GM21576 (cell line): ENCODE data around the gene USP34.

Experiments
- ATAC-seq: cut with Tn5 transposase; IDR thresholded peaks from one replicate; pipeline ENCODE4 v1.9.1; 2021; ENCODE audit warnings: mild to moderate bottlenecking, moderate library complexity; ENCODE audit not compliant: unreplicated experiment

The USP34 gene

DNA sequence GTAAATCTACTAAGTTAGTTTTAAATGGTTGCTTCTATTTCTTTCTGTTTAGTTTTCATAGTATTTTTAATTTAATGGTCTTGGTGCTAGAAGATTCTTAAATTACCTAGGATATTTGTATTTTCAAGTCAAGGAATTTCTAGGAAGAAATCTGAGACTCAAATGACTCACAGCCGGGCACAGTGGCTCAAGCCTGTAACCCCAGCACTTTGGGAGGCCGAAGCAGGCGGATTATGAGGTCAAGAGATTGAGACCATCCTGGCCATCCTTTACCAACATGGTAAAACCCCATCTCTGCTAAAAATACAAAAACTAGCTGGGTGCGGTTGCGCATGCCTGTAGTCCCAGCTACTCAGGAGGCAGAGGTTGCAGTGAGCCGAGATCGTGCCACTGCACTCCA, 213.4 kb downstream of the USP34 start:
- ATAC-seq: no peak

- ATAC-seq: no peak
Observed at GRCh38 chr2:61255580-61256437, 215.1 kb downstream of the USP34 start.

DNA sequence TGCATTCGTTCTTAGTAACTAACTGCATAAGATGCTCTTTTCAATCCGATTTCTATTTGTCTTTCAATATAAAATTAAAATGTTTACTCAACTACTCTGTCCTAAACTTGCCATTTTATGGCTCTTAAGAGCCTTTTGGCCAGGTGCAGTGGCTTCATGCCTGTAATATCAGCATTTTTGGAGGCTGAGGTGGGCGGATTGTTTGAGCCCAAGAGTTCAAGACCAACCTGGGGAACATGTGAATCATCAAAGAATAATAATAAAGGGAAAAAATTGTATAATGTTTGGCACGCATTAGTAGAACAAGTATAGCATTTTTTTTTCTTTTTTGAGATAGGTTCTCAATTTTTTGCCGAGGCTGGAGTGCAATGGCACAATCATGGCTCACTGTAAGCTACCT, 216.4 kb downstream of the USP34 start:
- no peak for ATAC-seq

DNA sequence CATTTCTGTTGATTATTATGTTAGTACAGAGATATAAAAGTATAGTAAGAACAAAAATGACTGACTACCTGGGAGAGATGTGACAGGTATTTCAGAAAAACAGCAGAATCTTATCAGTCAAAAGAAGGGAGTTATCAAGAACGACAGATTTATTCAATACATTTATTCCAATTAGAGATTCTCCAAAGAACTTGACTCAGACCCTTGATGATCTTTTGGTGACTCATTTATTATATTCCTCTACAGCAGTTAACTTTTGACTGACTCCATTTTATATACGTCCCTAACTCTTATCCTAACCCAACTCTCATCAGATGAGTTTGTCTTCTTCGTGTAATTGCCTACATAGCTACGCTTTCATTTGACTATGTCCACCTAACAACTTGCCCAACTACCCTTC, 217.8 kb downstream of the USP34 start:
- ATAC-seq: no peak

DNA sequence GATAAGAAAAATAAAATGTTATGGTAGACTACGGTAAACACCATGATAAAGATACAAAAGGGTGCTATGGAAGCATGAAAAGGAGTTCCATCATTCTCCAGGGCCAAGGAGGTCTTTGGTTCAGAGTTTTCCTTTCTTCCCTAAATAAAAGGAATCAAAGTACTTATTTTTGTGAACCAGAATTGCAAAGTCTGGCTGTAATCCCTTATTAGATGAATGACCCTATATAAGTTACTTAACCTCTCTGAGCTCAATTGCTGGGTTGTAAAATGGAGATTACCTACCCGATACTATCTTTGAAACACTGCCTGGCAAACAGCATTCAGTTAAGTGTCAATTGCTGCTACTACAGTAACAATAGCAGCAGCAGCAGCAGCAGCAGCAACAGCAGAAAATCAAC, 218.9 kb downstream of the USP34 start:
- ATAC-seq: no peak

GRCh38 chr2:61249521-61250071, 221.3 kb downstream of the USP34 start:
- ATAC-seq: no peak

- no peak for ATAC-seq
Observed at GRCh38 chr2:61247204-61247812, 223.6 kb downstream of the USP34 start.

DNA sequence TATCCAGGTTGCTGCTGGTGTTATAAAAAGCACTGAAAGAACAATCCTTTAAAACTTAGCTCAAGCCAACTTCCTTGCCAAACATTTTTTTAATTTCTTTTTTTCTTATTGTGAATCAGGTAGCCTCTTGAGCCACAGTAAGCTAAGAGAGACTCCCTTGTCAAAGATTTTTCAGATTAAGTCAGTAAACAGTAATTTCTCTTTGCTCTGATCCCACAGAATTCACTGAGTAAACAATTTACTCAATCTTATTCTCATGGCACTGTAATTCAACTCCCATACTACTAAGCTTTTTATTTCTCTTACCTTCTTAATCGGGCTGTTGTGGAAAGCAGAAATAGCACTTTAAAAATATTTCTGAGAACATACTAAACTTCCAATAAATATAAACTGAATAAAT, 226.2 kb downstream of the USP34 start:
- no peak for ATAC-seq

DNA sequence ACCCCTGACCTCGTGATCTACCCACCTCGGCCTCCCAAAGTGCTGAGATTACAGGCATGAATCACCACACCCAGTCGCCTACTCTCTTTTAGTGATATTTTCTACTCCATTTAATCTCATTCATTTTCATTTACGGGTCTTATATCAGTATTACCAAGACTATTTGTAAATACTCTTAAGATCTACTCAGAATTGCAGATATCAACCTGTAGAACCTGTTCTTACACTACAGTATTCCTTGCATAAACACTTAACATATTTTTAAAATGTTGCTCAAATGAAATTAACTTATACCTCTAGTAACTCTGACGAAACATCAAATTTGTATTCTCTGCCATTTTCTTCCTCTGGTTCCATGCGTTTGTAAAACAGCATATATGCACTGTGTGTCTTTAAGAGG, 229.6 kb downstream of the USP34 start:
- no peak for ATAC-seq

GRCh38 chr2:61238219-61239012, 232.5 kb downstream of the USP34 start:
- ATAC-seq: no peak

- no peak for ATAC-seq
Observed at GRCh38 chr2:61235716-61236115, 235.2 kb downstream of the USP34 start.

GRCh38 chr2:61233581-61233980, 237.3 kb downstream of the USP34 start:
- no peak for ATAC-seq

GRCh38 chr2:61229936-61230335, 241.0 kb downstream of the USP34 start:
- ATAC-seq: no peak

DNA sequence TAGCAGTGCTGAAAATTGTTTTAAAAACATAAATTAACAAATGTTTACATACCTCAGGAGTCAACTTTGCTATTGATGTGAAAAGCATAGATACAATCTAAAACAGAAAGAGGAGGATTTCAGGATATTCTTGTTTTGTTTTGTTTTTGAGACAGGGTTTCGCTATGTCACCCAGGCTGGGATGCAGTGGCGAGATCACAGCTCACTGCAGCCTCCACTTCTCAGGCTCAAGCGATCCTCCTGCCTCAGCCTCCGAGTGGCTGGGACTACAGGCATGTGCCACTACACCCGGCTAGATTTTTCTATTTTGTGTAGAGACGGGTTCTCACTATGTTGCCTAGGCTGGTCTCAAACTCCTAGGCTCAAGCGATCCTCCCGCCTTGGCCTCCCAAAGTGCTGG, 248.3 kb downstream of the USP34 start:
- no peak for ATAC-seq

DNA sequence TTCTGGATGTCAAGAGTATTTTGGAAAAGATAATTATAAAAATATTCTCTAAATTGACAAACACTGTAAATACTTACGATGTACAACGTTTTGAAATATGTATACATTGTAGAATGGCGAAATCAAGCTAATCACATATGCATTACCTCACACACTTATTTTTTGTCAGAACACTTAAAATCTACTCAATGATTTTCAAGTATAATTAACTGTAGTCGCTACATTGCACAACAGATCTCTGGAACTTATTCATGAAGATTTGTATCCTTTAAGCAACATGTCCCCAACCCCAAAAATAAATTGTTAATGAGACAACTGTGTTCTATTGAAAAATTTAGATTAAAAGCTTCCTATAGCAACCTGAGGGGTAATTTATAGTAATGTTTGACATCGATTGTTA, 249.1 kb downstream of the USP34 start:
- no peak for ATAC-seq

GRCh38 chr2:61220768-61221167, 250.1 kb downstream of the USP34 start:
- ATAC-seq: no peak

DNA sequence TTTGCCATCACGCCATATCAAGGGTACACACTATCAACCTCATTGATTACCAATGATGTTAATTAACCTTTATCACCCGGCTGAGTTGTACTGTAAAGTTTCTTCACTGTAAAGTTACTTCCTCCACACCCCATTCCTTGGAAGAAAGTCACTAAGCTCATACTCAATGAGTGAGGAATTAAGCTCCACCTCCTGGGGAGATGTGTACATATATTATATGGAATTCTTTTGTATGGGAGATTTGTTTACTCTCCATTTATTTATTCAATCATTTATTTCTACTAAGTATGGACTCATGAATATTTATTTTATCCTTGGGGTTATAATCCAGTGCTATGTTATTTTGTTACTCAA, 252.1 kb downstream of the USP34 start:
- no peak for ATAC-seq

GRCh38 chr2:61218076-61218816, 252.6 kb downstream of the USP34 start:
- no peak for ATAC-seq

GRCh38 chr2:61214171-61214570, 256.7 kb downstream of the USP34 start:
- ATAC-seq: no peak

- no peak for ATAC-seq
Observed at GRCh38 chr2:61210332-61210981, 260.4 kb downstream of the USP34 start.
